Measurements from ENCODE around the gene PPP6R1.

The PPP6R1 gene

DNA sequence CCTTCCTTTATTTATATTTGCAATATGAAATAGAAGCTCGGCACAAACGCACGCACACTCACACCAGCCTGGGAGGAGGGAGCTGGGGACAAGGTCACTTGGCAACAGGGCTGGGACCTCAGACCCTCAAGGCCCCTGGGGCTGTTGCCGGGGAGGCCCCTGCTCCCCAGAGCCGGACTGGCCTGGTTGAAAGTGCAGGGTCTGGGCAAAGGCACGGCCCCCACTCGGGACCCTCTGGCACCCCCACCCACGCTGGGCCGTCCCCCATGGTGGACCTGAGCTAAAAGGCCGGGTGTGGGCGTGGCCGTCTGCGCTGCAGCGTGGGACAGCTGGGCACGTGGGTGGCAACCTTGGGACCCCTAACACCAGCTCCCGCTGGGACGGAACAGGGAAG, 29.0 kb downstream of the PPP6R1 start:
- Histone ChIP-seq H2AK5ac (ENCODE audit: low read depth, low read length) (no peak overlapping the region), H3K14ac (ENCODE audit: low read length) (no peak overlapping the region), H3K36me3 (replicated peaks in 1 of 2; ENCODE audit: control insufficient read depth in 2 of 2, insufficient read depth in 2 of 2, low read length in 2 of 2) (peaks cover 35 to 88% of the 10 kb centered on the region in 2 donors), H3K4me2 (ENCODE audit: insufficient read depth, low read length, poor library complexity, severe bottlenecking) (no peak overlapping the region), H3K27me3 (ENCODE audit: control insufficient read depth in 3 of 3, insufficient read depth in 3 of 3, low read depth in 1 of 3, low read length in 3 of 3) (no peaks in the 10 kb centered on the region), H4K91ac (ENCODE audit: low read depth, low read length, poor library complexity) (no peak overlapping the region), H3K18ac (ENCODE audit: low read length) (no peak overlapping the region), H2BK15ac (ENCODE audit: low read length) (no peak overlapping the region), H3K79me1 (ENCODE audit: low read depth, low read length) (peaks cover 5% of the 10 kb centered on the region), H2BK5ac (ENCODE audit: low read length) (no peak overlapping the region), H2AFZ (ENCODE audit: low read length) (no peak overlapping the region), H3K4me3 (ENCODE audit: low read length in 2 of 2) (no peak overlapping the region), H3K9me3 (replicated peaks in 1 of 2; ENCODE audit: control insufficient read depth in 2 of 2, insufficient read depth in 1 of 2, low read depth in 1 of 2, low read length in 2 of 2) (no peaks in the 10 kb centered on the region), H3K4me1 (ENCODE audit: control insufficient read depth in 2 of 2, insufficient read depth in 1 of 2, low read depth in 1 of 2, low read length in 2 of 2) (peaks cover 0 to 2% of the 10 kb centered on the region in 2 donors), H3K27ac (replicated peaks; ENCODE audit: low read length) (no peak overlapping the region), H3K23ac (ENCODE audit: low read depth, low read length, poor library complexity) (no peak overlapping the region), H2BK120ac (ENCODE audit: low read depth, low read length) (no peak overlapping the region), H2BK12ac (ENCODE audit: low read length) (no peak overlapping the region), H3K9ac (ENCODE audit: low read depth, low read length, poor library complexity) (no peak overlapping the region), H3K4ac (ENCODE audit: low read length) (no peak overlapping the region), H4K8ac (ENCODE audit: low read depth, low read length) (no peak overlapping the region)
- no peak for DNase-seq (ENCODE audit: low spot score)
- WGBS, 2 donors (ENCODE audit: extremely low coverage in 2 of 2, insufficient read length in 2 of 2, insufficient replicate concordance in 1 of 2): no CpG with 5 or more reads among the region's 17 CpGs

DNA sequence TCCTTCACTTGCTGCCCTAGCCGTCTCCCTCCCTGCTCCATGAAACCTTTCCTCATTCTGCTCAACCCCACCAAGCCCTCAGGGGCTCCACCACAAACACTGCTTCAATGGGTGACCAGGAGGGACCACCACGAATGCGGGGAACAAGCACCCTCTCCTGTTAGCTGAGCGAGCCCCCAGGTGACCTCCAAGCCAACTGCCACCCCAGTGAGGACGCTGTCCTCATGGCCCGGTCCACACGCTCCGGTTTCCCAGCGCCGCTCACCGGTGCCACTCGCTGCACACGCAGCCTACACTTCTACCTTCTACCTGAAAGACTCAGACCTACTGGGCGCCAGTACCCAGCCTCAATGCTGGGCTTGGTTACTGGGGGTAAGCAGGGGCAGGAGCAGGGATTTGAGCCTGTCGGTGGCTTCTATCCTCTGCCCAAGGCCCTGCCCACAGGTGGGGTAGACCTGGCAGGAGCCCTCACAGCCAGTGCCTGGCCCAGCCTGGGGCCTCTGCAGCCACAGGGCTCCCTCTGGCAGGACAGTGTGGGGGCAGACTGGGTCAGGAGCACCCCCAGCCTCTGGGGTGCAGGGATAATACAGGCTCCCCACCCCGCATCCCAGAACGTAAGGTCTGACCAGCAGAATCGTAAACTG, 29.6 kb downstream of the PPP6R1 start:
- no peak overlapping the region for H3K9ac ChIP-seq (ENCODE audit: low read depth, low read length, poor library complexity)
- WGBS, 2 donors (ENCODE audit: extremely low coverage in 2 of 2, insufficient read length in 2 of 2, insufficient replicate concordance in 1 of 2): no CpG with 5 or more reads among the region's 18 CpGs
- H2AK5ac ChIP-seq (ENCODE audit: low read depth, low read length): no peak overlapping the region
- no peak overlapping the region for H4K8ac ChIP-seq (ENCODE audit: low read depth, low read length)
- H3K27ac ChIP-seq (replicated peaks; ENCODE audit: low read length): no peak overlapping the region
- H3K9me3 ChIP-seq (replicated peaks in 1 of 2; ENCODE audit: control insufficient read depth in 2 of 2, insufficient read depth in 1 of 2, low read depth in 1 of 2, low read length in 2 of 2): no peaks in the 10 kb centered on the region
- no peak overlapping the region for H3K4me2 ChIP-seq (ENCODE audit: insufficient read depth, low read length, poor library complexity, severe bottlenecking)
- H2BK15ac ChIP-seq (ENCODE audit: low read length): no peak overlapping the region
- peak overlapping the region; percentile 6 for H3K18ac ChIP-seq (ENCODE audit: low read length)
- no peak overlapping the region for H2AFZ ChIP-seq (ENCODE audit: low read length)
- no peak for DNase-seq (ENCODE audit: low spot score)
- peaks cover 0 to 2% of the 10 kb centered on the region in 2 donors for H3K4me1 ChIP-seq (ENCODE audit: control insufficient read depth in 2 of 2, insufficient read depth in 1 of 2, low read depth in 1 of 2, low read length in 2 of 2)
- no peak overlapping the region for H2BK120ac ChIP-seq (ENCODE audit: low read depth, low read length)
- H3K27me3 ChIP-seq (ENCODE audit: control insufficient read depth in 3 of 3, insufficient read depth in 3 of 3, low read depth in 1 of 3, low read length in 3 of 3): no peaks in the 10 kb centered on the region
- no peak overlapping the region for H2BK5ac ChIP-seq (ENCODE audit: low read length)
- H3K4ac ChIP-seq (ENCODE audit: low read length): no peak overlapping the region
- H3K4me3 ChIP-seq (ENCODE audit: low read length in 2 of 2): no peak overlapping the region
- peaks cover 5% of the 10 kb centered on the region for H3K79me1 ChIP-seq (ENCODE audit: low read depth, low read length)
- peak overlapping the region; percentile 85 for H3K23ac ChIP-seq (ENCODE audit: low read depth, low read length, poor library complexity)
- H3K36me3 ChIP-seq (replicated peaks in 1 of 2; ENCODE audit: control insufficient read depth in 2 of 2, insufficient read depth in 2 of 2, low read length in 2 of 2): peaks cover 31 to 83% of the 10 kb centered on the region in 2 donors
- H3K14ac ChIP-seq (ENCODE audit: low read length): no peak overlapping the region
- no peak overlapping the region for H4K91ac ChIP-seq (ENCODE audit: low read depth, low read length, poor library complexity)
- H2BK12ac ChIP-seq (ENCODE audit: low read length): no peak overlapping the region

DNA sequence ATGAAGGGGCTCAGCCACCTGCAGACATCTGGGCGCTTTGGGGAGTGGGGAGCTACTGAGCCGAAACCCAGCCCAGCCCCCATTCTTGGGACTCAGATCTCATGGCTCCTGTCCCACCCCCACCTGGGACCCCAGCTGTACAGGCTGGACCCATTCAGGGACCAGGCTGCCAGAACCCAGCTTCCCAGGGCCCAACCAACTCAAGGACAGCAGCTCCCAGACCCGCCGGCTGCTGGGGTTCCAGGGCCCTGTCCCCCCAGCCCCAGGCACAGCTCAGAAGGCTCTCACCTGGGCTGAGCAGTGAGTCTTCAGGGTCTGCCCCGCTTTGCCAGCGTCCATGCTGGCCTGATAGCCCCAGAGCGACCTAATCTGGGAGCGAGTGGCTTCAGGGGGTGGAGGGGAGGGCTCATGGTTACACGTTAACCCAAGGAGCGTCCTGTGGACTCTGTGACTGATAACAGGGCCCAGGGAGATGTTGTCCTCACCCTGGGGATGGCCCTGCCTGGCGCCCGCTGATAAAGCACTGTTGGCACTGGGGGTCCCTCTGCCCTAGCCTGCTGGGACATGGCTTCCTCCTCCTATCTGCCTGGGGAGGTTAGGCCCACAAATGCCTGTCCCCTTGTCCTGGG, 30.3 kb downstream of the PPP6R1 start, which contains the start of gene TMEM86B:
TMEM86B (minus strand) TSS at position 361 of the 629 bp plus-strand sequence; CDS start at position 339, 22 bp downstream.
- Histone ChIP-seq H3K14ac (ENCODE audit: low read length) (no peak within 1 kb of the TSS), H2BK12ac (ENCODE audit: low read length) (no peak within 1 kb of the TSS), H3K18ac (ENCODE audit: low read length) (peak within 1 kb of the TSS; percentile 6), H3K4ac (ENCODE audit: low read length) (no peak within 1 kb of the TSS), H2AK5ac (ENCODE audit: low read depth, low read length) (no peak within 1 kb of the TSS), H3K4me1 (ENCODE audit: control insufficient read depth in 2 of 2, insufficient read depth in 1 of 2, low read depth in 1 of 2, low read length in 2 of 2) (peaks cover 0 to 2% of the 10 kb centered on the region in 2 donors), H3K9me3 (replicated peaks in 1 of 2; ENCODE audit: control insufficient read depth in 2 of 2, insufficient read depth in 1 of 2, low read depth in 1 of 2, low read length in 2 of 2) (no peaks in the 10 kb centered on the region), H3K23ac (ENCODE audit: low read depth, low read length, poor library complexity) (peak within 1 kb of the TSS; percentile 85), H2BK5ac (ENCODE audit: low read length) (peak within 1 kb of the TSS; percentile 24), H4K91ac (ENCODE audit: low read depth, low read length, poor library complexity) (no peak within 1 kb of the TSS), H2AFZ (ENCODE audit: low read length) (no peak within 1 kb of the TSS), H3K36me3 (replicated peaks in 1 of 2; ENCODE audit: control insufficient read depth in 2 of 2, insufficient read depth in 2 of 2, low read length in 2 of 2) (peaks cover 34 to 80% of the 10 kb centered on the region in 2 donors), H4K8ac (ENCODE audit: low read depth, low read length) (no peak within 1 kb of the TSS), H2BK15ac (ENCODE audit: low read length) (no peak within 1 kb of the TSS), H3K79me1 (ENCODE audit: low read depth, low read length) (peaks cover 7% of the 10 kb centered on the region), H3K27me3 (ENCODE audit: control insufficient read depth in 3 of 3, insufficient read depth in 3 of 3, low read depth in 1 of 3, low read length in 3 of 3) (no peaks in the 10 kb centered on the region), H3K9ac (ENCODE audit: low read depth, low read length, poor library complexity) (no peak within 1 kb of the TSS), H3K27ac (replicated peaks; ENCODE audit: low read length) (no peak within 1 kb of the TSS), H2BK120ac (ENCODE audit: low read depth, low read length) (no peak within 1 kb of the TSS), H3K4me2 (ENCODE audit: insufficient read depth, low read length, poor library complexity, severe bottlenecking) (no peak within 1 kb of the TSS), H3K4me3 (ENCODE audit: low read length in 2 of 2) (no peak within 1 kb of the TSS)
- no peak for DNase-seq (ENCODE audit: low spot score)
- WGBS, 2 donors (ENCODE audit: extremely low coverage in 2 of 2, insufficient read length in 2 of 2, insufficient replicate concordance in 1 of 2): no CpG with 5 or more reads among the region's 12 CpGs

DNA sequence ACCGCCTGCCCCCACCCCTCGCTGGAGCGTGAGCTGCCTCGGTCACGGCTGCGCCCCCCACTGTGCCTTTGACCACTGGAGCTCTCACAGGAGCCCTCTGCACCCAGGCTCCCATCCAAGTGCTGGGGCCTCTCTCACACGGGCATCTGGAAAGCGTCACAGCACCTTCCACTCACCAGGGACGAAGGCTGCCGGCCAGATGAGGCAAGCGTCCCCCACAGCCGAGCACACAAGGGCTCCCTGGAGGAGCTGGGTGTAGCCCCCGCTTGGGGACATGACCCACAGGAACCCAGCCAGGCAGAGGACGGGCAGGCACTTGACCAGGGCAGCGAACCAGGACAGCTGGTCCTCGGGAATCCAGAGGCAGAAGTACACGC, 30.8 kb downstream of the PPP6R1 start:
- H3K4me1 ChIP-seq (ENCODE audit: control insufficient read depth in 2 of 2, insufficient read depth in 1 of 2, low read depth in 1 of 2, low read length in 2 of 2): peaks cover 0 to 2% of the 10 kb centered on the region in 2 donors
- no peak overlapping the region for H2BK12ac ChIP-seq (ENCODE audit: low read length)
- no peak overlapping the region for H2BK15ac ChIP-seq (ENCODE audit: low read length)
- H2AFZ ChIP-seq (ENCODE audit: low read length): no peak overlapping the region
- H3K9me3 ChIP-seq (replicated peaks in 1 of 2; ENCODE audit: control insufficient read depth in 2 of 2, insufficient read depth in 1 of 2, low read depth in 1 of 2, low read length in 2 of 2): no peaks in the 10 kb centered on the region
- no peak overlapping the region for H3K4ac ChIP-seq (ENCODE audit: low read length)
- H3K79me1 ChIP-seq (ENCODE audit: low read depth, low read length): peaks cover 7% of the 10 kb centered on the region
- H2BK120ac ChIP-seq (ENCODE audit: low read depth, low read length): no peak overlapping the region
- WGBS, 2 donors (ENCODE audit: extremely low coverage in 2 of 2, insufficient read length in 2 of 2, insufficient replicate concordance in 1 of 2): no CpG with 5 or more reads among the region's 17 CpGs
- peak overlapping the region; percentile 55 for H3K23ac ChIP-seq (ENCODE audit: low read depth, low read length, poor library complexity)
- no peak overlapping the region for H3K4me2 ChIP-seq (ENCODE audit: insufficient read depth, low read length, poor library complexity, severe bottlenecking)
- no peaks in the 10 kb centered on the region for H3K27me3 ChIP-seq (ENCODE audit: control insufficient read depth in 3 of 3, insufficient read depth in 3 of 3, low read depth in 1 of 3, low read length in 3 of 3)
- H2AK5ac ChIP-seq (ENCODE audit: low read depth, low read length): no peak overlapping the region
- no peak overlapping the region for H3K14ac ChIP-seq (ENCODE audit: low read length)
- H3K9ac ChIP-seq (ENCODE audit: low read depth, low read length, poor library complexity): no peak overlapping the region
- peaks cover 32 to 75% of the 10 kb centered on the region in 2 donors for H3K36me3 ChIP-seq (replicated peaks in 1 of 2; ENCODE audit: control insufficient read depth in 2 of 2, insufficient read depth in 2 of 2, low read length in 2 of 2)
- H2BK5ac ChIP-seq (ENCODE audit: low read length): peak overlapping the region; percentile 24
- DNase-seq (ENCODE audit: low spot score): no peak
- no peak overlapping the region for H3K18ac ChIP-seq (ENCODE audit: low read length)
- no peak overlapping the region for H3K27ac ChIP-seq (replicated peaks; ENCODE audit: low read length)
- no peak overlapping the region for H4K8ac ChIP-seq (ENCODE audit: low read depth, low read length)
- no peak overlapping the region for H4K91ac ChIP-seq (ENCODE audit: low read depth, low read length, poor library complexity)
- H3K4me3 ChIP-seq (ENCODE audit: low read length in 2 of 2): no peak overlapping the region
